T-helper 2 cell treated with Interferon-gamma antibody and Interleukin-4, amounts not matched to agents 5 μg/mL and 100 μg/mL, for 36 hours (primary cell): ENCODE measurements around the gene CIITA.
"Not testable (repeated sequence)": the region's sequence is repeated elsewhere in the genome, so short reads cannot be mapped to it uniquely, and the experiment has no call there.

ENCODE experiments used
- DNase-seq: peaks from one replicate; pipeline ENCODE4 v3.0.0; 2021; ENCODE audit warnings: low spot score
- H3K27ac Mint-ChIP-seq: one replicate; pipeline ENCODE4 v1.8.0; 2021; ENCODE audit warnings: mild to moderate bottlenecking, mixed read lengths
- H3K27me3 Mint-ChIP-seq: one replicate; pipeline ENCODE4 v1.8.0; 2021; ENCODE audit warnings: low read depth, mixed read lengths
- H3K36me3 Mint-ChIP-seq: one replicate; pipeline ENCODE4 v1.8.0; 2021; ENCODE audit warnings: low read depth, mixed read lengths
- H3K4me1 Mint-ChIP-seq: one replicate; pipeline ENCODE4 v1.8.0; 2021; ENCODE audit warnings: low read depth, mixed read lengths
- H3K4me3 Mint-ChIP-seq: one replicate; pipeline ENCODE4 v1.8.0; 2022; ENCODE audit warnings: mild to moderate bottlenecking, moderate library complexity, mixed read lengths
- H3K9me3 Mint-ChIP-seq: one replicate; pipeline ENCODE4 v1.8.0; 2021; ENCODE audit warnings: mixed read lengths

CIITA gene

GRCh38 chr16:10906482-10906881 lies 29.5 kb downstream of the CIITA start:
- Mint-ChIP-seq H3K4me1 (no peaks in the 10 kb centered on the region), H3K27ac (no peak overlapping the region), H3K9me3 (peaks cover 6% of the 10 kb centered on the region), H3K27me3 (no peaks in the 10 kb centered on the region), H3K4me3 (no peak overlapping the region), H3K36me3 (peaks cover 41% of the 10 kb centered on the region)
- no peak for DNase-seq

- no peak for DNase-seq
- no peak overlapping the region for H3K4me3 Mint-ChIP-seq
- H3K27ac Mint-ChIP-seq, result no peak overlapping the region
- peaks cover 37% of the 10 kb centered on the region for H3K36me3 Mint-ChIP-seq
- H3K9me3 Mint-ChIP-seq, result peaks cover 6% of the 10 kb centered on the region
- no peaks in the 10 kb centered on the region for H3K4me1 Mint-ChIP-seq
- H3K27me3 Mint-ChIP-seq, result no peaks in the 10 kb centered on the region
Measured at GRCh38 chr16:10906914-10907756, 30.1 kb downstream of the CIITA start.

GRCh38 chr16:10907757-10908045 lies 30.7 kb downstream of the CIITA start:
- DNase-seq, result no peak
- no peaks in the 10 kb centered on the region for H3K27me3 Mint-ChIP-seq
- H3K9me3 Mint-ChIP-seq, result peaks cover 5% of the 10 kb centered on the region
- no peaks in the 10 kb centered on the region for H3K4me1 Mint-ChIP-seq
- H3K27ac Mint-ChIP-seq, result no peak overlapping the region
- H3K4me3 Mint-ChIP-seq, result no peak overlapping the region
- peaks cover 31% of the 10 kb centered on the region for H3K36me3 Mint-ChIP-seq

DNA sequence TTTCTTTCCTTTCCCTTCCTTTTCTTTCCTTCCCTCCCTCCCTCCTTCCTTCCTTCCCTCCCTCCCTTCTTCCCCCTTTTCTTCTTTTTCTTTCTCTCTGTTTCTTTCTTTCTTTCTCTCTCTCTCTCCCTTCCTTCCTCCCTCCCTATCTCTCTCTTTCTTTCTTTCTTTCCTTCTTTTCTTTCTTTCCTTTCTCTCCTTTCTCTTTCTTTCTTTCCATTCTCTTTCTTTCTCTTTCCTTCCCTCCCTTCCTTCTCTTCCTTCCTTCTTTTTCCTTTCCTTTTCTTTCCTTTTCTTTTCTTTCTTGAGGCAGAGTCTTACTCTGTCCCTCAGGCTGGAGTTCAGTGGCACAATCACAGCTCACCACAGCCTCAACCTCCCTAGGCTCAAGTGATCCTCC lies 34.3 kb downstream of the CIITA start:
- Mint-ChIP-seq H3K27ac (peak overlapping the region; percentile 47), H3K4me3 (no peak overlapping the region), H3K27me3 (no peaks in the 10 kb centered on the region), H3K9me3 (no peaks in the 10 kb centered on the region), H3K4me1 (peaks cover 6% of the 10 kb centered on the region), H3K36me3 (peaks cover 10% of the 10 kb centered on the region)
- DNase-seq, result no peak

GRCh38 chr16:10916534-10916933 lies 39.5 kb downstream of the CIITA start:
- Mint-ChIP-seq H3K36me3 (peaks cover 11% of the 10 kb centered on the region), H3K27me3 (no peaks in the 10 kb centered on the region), H3K27ac (no peak overlapping the region), H3K4me3 (no peak overlapping the region), H3K4me1 (peaks cover 11% of the 10 kb centered on the region), H3K9me3 (no peaks in the 10 kb centered on the region)
- no peak for DNase-seq

- no peak overlapping the region for H3K27ac Mint-ChIP-seq
- H3K27me3 Mint-ChIP-seq, result no peaks in the 10 kb centered on the region
- H3K36me3 Mint-ChIP-seq, result peaks cover 11% of the 10 kb centered on the region
- DNase-seq, result peak; percentile 73
- H3K4me3 Mint-ChIP-seq, result no peak overlapping the region
- peaks cover 11% of the 10 kb centered on the region for H3K4me1 Mint-ChIP-seq
- no peaks in the 10 kb centered on the region for H3K9me3 Mint-ChIP-seq
Measured at GRCh38 chr16:10918294-10919002, 41.4 kb downstream of the CIITA start.

GRCh38 chr16:10919003-10919351 lies 42.0 kb downstream of the CIITA start:
- Mint-ChIP-seq H3K36me3 (peaks cover 9% of the 10 kb centered on the region), H3K4me1 (peaks cover 11% of the 10 kb centered on the region), H3K4me3 (no peak overlapping the region), H3K9me3 (no peaks in the 10 kb centered on the region), H3K27ac (no peak overlapping the region), H3K27me3 (no peaks in the 10 kb centered on the region)
- no peak for DNase-seq

DNA sequence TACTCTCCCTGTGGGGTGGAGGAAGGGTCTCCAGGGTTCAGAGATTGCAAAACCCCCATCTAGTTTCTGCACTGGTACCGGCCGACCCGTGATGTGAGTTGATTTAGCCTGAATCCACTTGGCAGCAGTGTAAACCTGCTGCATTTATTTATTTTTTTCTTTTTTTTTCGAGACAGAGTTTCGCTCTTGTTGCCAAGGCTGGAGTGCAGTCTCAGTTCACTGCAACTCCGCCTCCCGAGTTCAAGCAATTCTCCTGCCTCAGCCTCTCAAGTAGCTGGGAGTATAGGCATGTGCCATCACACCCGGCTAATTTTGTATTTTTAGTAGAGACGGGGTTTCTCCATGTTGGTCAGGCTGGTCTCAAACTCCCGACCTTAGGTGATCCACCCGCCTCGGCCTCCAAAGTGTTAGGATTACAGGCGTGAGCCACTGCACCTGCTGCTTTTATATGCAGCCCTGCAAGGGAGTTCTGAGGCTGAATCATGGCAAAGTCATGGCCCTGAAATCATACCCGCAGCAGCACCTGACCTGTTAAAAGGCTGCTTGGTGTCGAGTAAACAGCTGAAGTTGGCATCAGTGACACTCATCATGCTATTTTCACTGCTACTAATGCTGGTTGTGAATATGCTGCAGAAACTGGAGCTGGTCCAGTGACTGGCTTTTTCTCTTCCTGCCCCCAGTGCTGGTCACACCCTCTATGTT lies 43.9 kb downstream of the CIITA start:
- no peak overlapping the region for H3K4me3 Mint-ChIP-seq
- H3K36me3 Mint-ChIP-seq, result peaks cover 15% of the 10 kb centered on the region
- no peaks in the 10 kb centered on the region for H3K9me3 Mint-ChIP-seq
- DNase-seq, result no peak
- no peaks in the 10 kb centered on the region for H3K27me3 Mint-ChIP-seq
- peaks cover 7% of the 10 kb centered on the region for H3K4me1 Mint-ChIP-seq
- no peak overlapping the region for H3K27ac Mint-ChIP-seq

GRCh38 chr16:10921536-10922327 lies 44.7 kb downstream of the CIITA start:
- H3K27ac Mint-ChIP-seq, result no peak overlapping the region
- H3K9me3 Mint-ChIP-seq, result no peaks in the 10 kb centered on the region
- peaks cover 14% of the 10 kb centered on the region for H3K36me3 Mint-ChIP-seq
- no peaks in the 10 kb centered on the region for H3K27me3 Mint-ChIP-seq
- no peak for DNase-seq
- no peak overlapping the region for H3K4me3 Mint-ChIP-seq
- peaks cover 6% of the 10 kb centered on the region for H3K4me1 Mint-ChIP-seq

DNA sequence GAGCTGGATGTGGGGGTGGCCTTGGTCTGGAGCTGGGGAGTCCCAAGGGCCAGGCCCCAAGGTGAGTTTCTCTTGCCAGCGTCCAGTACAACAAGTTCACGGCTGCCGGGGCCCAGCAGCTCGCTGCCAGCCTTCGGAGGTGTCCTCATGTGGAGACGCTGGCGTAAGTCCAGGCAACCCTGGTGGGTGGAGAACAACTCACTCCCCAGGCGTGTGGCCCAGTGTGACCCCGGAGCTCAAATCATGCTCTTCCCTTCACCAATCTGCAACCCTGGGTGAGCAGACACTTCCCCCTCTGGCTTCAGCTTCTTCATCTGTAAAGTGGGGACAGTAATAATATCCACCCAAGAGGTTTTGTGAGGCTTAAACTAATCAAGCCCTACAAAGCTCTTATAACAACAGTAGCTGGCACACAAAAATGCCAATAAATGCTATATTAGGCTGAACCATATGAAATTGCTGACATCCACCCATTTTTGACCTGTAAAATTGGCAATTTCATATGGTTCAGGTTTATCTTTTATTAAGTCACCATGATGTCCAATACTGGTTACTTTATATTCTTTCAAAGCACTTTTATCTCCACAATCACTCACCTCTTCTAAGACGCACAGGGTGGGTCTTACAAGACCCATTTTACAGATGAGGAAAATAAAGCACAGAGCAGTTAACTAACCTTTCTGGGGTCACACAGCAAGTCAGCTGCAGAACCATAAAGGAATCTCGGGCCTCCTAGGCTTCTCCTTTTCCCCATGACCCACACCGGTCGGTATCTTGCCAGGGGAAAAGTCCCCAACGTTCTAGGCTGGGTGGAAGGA lies 45.5 kb downstream of the CIITA start:
- Mint-ChIP-seq H3K9me3 (no peaks in the 10 kb centered on the region), H3K4me1 (peaks cover 6% of the 10 kb centered on the region), H3K4me3 (no peak overlapping the region), H3K27ac (no peak overlapping the region), H3K27me3 (no peaks in the 10 kb centered on the region), H3K36me3 (peaks cover 12% of the 10 kb centered on the region)
- DNase-seq, result no peak

GRCh38 chr16:10923146-10923649 lies 46.2 kb downstream of the CIITA start:
- peaks cover 17% of the 10 kb centered on the region for H3K36me3 Mint-ChIP-seq
- no peak for DNase-seq

DNA sequence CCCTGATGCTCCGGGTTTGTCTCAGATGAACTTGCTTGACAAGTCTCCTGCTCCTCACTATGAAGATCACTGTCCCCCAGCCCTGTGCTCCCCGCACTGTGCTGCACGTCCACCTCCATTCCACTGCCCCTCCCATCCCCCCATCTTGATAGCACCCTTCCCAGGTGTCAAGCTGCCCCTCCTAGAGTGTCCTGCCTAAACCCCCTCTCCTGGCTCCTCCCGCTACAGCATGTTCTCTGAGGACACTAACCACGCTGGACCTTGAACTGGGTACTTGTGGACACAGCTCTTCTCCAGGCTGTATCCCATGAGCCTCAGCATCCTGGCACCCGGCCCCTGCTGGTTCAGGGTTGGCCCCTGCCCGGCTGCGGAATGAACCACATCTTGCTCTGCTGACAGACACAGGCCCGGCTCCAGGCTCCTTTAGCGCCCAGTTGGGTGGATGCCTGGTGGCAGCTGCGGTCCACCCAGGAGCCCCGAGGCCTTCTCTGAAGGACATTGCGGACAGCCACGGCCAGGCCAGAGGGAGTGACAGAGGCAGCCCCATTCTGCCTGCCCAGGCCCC lies 46.7 kb downstream of the CIITA start:
- no peak overlapping the region for H3K27ac Mint-ChIP-seq
- peaks cover 2% of the 10 kb centered on the region for H3K4me1 Mint-ChIP-seq

More at GRCh38 chr16:10923146-10923649, 46.2 kb downstream of the CIITA start:
- Mint-ChIP-seq H3K27me3 (no peaks in the 10 kb centered on the region), H3K27ac (no peak overlapping the region), H3K4me3 (no peak overlapping the region), H3K9me3 (no peaks in the 10 kb centered on the region), H3K4me1 (peaks cover 6% of the 10 kb centered on the region)

DNA sequence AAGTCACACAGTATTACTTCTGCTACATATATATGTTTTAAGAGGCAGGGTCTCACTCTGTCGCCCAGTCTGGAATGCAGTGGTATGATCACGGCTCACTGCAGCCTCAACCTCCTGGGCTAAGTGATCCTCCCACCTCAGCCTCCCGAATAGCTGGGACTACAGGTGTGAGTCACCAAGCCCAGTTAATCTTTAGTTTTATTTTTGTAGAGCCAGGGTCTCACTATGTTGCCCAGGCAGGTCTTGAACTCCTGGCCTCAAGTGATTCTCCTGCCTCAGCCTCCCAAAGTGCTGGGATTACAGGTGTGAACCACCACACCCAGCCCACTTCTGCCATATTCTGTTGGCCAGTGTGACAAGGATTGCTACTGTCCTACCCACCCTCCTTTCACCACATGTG lies 48.3 kb downstream of the CIITA start:
- H3K4me1 Mint-ChIP-seq, H3K27me3 Mint-ChIP-seq, H3K4me3 Mint-ChIP-seq, H3K9me3 Mint-ChIP-seq, DNase-seq: not testable (repeated sequence)
- peaks cover 16% of the 10 kb centered on the region for H3K36me3 Mint-ChIP-seq
- H3K27ac Mint-ChIP-seq, result peak overlapping the region; percentile 15

More for the DNA sequence above, 46.7 kb downstream of the CIITA start:
- Mint-ChIP-seq H3K9me3 (no peaks in the 10 kb centered on the region), H3K27me3 (no peaks in the 10 kb centered on the region), H3K36me3 (peaks cover 16% of the 10 kb centered on the region), H3K4me3 (no peak overlapping the region)
- no peak for DNase-seq
